Renal cortical epithelial cell (primary cell): ENCODE data around the gene MAPK6. TPM values are rescaled to one million over a fixed set of nuclear protein-coding genes. Genes with fewer than 3 reads are reported as not detected.

Source experiments
- DNase-seq: peaks from one replicate; pipeline ENCODE4 v3.0.0-alpha.2; 2011; ENCODE audit warnings: low read depth
- total RNA-seq: library from RNA; depleted of rRNA; stranded (reverse); fragments of >200 nt; gene quantifications from 2 replicates; pipeline ENCODE4 v1.2.3, GENCODE V29; 2014

The MAPK6 gene
- total RNA-seq, 1 donor from 2014 or later = 55.4 TPM

- DNase-seq = peak; percentile 93
Observed at GRCh38 chr15:52102463-52102862, 83.4 kb downstream of the MAPK6 start.

GRCh38 chr15:52103217-52104207 lies 84.5 kb downstream of the MAPK6 start:
- peak; percentile 95 for DNase-seq

- DNase-seq = no peak
Observed at GRCh38 chr15:52104532-52105004, 85.5 kb downstream of the MAPK6 start.

DNA sequence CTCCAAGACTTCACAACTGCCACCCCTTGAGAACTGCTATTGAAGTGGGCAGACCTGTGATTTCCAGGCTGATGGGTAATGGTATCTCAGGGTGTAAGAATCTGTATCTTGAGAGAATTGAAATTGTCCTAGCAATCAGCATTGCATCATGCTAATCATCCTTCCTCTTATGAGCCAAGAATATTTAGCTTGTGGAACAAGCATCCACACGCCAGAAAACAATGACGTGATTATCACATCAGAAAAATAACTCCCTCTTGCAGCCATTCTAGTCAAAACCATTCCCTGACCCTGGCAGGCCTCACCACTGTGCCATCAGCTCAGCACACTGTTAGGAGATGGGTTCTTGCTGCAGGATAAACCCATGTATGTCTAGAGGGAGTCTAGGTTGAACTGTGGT lies 86.8 kb downstream of the MAPK6 start:
- DNase-seq = no peak

DNA sequence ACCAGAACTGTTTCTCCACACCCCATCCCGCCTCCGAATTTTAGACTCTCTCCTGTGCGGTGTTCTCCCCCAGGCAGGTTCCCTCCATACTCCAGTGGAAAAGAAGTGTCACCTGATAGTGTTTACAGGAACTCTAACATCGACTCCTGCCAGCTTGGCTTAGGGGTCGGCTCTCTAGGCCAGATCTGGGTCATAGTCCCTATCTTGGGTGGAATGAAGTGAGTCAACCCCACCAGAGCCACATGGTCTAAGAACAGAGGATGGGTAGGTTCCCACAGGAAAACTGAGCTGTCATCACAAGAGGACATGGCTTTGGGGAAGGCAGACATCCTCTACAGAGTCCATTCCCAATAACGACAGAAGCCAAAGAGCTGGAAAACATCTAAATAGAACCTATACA lies 87.6 kb downstream of the MAPK6 start:
- DNase-seq = no peak

DNA sequence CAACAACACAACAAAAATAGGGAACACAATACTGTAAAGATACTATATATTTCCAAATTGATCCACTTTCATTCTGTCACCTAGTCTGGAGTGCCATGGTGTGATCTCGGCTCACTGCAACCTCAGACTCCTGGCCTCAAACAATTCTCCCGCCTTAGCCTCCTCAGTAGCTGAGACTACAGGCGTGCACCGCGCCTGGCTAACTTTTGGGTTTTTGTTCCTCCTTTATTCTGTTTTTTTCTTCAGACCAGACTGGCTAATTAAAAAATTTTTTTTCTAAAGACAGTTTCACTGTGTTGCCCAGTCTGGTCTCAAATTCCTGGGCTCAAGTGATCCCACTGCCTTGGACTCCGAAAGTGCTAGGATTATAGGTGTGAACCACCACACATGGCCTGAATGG lies 88.2 kb downstream of the MAPK6 start:
- no peak for DNase-seq

DNA sequence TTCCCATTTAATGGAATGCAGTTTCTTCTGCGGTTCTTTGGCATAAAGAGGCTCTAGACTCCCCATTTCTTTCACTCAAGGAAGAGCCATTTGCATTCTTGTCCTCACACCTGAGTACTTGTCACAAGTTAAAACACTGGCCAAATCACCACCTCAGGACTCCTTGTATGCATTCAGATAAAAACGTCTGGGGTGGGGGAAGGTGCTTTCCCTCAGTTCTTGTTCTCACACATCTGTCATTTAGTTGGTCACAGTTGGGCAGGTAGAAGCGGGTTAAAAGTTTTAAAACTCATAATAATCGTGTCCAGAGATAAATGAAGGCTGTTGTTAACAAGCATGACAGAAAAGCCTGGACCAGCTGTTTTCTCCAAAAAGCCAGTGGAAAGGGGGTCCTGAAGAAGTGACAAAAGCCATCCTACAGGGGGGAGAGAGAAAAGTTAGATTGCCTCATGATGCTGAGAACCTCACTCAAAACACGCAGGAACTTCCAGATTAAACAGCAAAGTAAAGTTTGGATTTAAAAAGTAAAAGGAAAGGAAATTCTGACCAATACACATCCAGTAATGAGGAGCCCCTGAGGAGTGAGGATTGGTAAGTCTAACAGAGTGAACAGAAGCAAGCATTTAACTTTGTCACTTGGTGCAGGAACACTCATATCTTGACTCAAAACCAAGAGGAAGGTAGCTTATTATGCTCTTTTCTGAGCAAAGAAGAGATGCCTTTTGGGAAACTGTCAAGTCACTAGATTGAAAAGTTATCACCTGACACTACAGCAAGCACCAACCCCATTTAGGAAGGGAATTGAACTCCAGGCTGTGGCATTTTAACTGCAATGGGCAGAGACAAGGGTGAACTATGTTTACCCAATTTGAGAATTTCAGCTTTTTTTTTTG lies 90.8 kb downstream of the MAPK6 start:
- DNase-seq = no peak

DNA sequence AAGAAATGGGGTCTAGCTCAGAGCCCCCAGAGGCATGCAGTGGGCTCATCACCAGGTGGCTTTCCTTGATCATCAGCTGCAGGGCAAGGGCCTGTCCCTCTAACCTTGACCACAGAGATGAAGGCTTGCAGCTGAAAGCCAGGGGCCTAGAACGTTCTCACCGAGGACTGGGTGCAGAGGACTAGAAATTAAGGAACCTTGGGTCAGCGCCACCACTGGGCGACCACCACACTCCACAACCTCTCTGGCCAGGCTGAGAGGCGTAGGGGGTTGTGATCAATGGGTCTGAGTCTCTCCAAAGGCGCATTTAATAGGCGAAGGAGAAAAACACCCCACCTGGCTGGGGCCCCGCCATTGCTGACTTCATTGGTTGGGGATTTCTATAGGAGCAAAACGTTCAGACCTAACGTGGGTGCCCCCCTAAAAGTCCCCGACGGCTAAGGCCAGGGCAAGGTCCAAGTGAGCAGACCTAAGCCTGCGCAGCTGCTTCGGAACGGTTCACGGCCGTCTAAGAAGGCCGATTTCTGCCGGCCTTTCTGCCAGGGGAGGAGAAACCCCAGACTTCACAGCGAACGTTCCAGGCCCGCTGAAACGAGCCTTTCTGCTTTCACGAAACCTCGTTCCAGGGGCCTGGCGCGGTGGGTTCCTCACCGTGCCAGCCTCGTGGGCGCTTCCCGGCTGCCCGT lies 92.6 kb downstream of the MAPK6 start:
- DNase-seq = no peak

DNA sequence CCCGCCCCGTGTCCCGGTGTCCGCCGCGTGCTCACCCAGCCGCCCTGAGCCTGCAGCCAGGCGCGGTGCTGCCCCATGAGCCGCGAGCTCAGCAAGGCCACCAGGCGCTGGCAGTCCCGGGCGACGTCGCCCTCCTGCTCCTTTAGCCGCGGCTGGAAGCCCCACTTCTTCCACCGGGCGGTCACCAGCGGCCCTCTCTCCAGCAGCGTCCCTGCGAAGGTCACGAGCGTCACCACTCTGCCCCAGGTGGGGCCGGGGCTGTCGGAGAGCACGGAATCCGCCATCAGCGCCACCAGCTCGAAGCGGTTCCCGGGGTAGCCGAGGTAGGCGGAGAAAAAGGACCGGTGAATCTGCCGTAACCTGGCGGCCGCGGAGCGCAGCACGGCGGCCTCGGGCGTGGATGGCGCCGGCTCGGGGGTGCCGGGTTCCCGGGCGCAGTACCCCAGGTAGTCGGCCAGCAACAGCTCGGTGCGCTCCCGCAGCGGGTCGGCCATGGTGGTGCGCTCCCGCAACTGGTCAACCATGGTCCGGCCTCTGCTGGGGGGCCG lies 93.3 kb downstream of the MAPK6 start:
- no peak for DNase-seq

DNA sequence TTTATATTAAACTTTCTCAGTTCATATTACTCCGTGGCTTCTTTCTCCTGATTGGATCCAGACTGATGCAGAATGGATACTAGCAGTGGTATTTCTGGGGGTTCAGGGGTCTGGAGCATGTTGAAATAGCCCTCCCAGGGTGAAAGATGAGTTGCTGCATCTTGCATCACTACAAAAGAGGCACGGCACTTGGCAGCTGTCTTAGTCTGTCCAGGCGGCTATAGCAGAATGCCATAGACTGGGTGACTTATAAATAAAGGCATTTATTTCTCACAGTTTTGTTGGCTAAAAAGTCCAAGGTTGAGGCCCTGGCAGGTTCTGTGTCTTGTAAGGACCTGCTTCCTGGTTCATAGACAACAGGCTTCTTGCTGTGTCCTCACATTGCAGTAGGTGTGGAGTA lies 94.2 kb downstream of the MAPK6 start:
- DNase-seq = no peak

GRCh38 chr15:52113708-52114107 lies 94.7 kb downstream of the MAPK6 start:
- no peak for DNase-seq

DNA sequence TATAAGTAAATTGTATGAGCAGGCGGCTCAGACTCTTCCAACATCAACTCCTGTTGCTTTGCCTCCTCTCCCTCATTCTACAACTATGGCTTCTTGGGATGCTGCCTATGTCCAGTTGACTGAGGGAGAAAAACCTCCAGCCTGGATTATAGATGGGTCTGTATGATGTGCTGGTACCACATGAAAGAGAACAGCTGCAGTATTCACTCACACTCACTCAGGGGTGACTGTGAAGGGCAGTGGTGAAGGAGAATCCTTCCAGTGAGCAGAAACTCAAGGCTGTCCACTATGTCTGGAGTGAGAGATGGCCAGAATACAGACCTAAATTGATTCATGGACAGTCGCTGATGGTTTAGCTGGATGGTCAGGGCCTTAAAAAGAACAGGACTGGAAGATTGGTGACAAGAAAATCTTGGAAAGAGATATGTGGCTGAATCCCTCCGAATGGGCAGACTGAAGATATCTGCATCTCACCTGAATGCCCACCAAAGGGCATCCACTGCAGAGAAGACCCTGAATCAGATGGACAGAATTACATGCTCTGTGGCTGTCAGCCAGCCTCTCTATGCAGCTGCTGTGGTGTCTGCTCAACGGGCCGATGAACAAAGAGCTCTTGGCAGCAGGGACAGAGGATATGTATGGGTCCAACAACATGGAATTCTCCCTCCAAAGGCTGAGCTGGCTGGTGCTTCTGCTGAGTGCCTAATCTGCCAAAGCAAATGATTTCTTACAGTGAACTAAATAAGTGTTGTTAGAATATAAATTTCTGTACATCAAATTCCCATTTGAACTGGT lies 95.4 kb downstream of the MAPK6 start:
- DNase-seq = no peak

DNA sequence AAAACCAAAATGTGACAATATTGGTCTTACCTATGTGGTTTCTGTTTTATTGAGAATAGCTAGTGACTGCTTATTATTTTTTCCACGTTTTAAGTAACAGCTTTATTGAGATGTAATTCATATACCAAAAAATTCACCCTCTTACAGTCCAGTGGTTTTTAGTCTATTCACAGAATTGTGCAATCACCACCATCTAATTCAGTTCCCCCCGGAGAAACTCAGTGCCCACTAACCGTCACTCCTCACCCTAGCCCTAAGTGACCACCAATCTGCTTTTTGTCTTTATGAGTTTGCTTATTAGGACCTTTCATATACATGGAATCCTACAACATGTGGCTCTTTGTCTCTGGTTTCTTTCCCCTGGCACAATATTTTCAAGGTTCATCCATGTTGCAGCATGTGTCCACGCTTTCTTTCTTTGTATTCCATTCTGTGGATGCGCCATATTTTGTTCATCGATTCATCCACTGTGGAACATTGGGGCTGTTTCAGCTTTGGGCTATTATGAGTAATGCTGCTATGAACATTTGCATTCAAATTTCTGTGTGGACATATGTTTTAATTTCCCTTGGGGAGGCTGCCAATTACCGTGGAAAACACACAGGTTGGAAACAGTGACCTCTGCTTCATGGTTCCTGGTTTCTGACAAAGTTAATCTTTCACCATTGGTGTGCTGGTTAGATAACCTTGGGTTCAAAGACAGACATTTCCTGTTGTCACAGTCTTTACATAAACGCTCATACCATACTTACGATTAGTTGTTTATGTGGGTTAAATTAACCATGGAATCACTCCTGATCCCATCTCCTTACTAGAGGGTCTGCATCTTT lies 96.8 kb downstream of the MAPK6 start:
- DNase-seq = peak; percentile 73

Other genes starting within 250 kb of the MAPK6 start
- gene TMOD3, start 189.6 kb upstream of the MAPK6 start, total RNA-seq = 71.9 and 106 TPM in 2 replicates
- 18.8 and 49.9 TPM in 2 replicates for gene LEO1, start 47.4 kb upstream of the MAPK6 start, total RNA-seq
- gene BCL2L10, start 93.6 kb downstream of the MAPK6 start, total RNA-seq = 0.60 and 0.87 TPM in 2 replicates
- 36.5 and 42.7 TPM in 2 replicates for gene GNB5, start 172.2 kb downstream of the MAPK6 start, total RNA-seq